ENCODE measurements around the gene SNX6.
"Not testable (repeated sequence)": the region's sequence is repeated elsewhere in the genome, so short reads cannot be mapped to it uniquely, and the experiment has no call there.

The SNX6 gene

DNA sequence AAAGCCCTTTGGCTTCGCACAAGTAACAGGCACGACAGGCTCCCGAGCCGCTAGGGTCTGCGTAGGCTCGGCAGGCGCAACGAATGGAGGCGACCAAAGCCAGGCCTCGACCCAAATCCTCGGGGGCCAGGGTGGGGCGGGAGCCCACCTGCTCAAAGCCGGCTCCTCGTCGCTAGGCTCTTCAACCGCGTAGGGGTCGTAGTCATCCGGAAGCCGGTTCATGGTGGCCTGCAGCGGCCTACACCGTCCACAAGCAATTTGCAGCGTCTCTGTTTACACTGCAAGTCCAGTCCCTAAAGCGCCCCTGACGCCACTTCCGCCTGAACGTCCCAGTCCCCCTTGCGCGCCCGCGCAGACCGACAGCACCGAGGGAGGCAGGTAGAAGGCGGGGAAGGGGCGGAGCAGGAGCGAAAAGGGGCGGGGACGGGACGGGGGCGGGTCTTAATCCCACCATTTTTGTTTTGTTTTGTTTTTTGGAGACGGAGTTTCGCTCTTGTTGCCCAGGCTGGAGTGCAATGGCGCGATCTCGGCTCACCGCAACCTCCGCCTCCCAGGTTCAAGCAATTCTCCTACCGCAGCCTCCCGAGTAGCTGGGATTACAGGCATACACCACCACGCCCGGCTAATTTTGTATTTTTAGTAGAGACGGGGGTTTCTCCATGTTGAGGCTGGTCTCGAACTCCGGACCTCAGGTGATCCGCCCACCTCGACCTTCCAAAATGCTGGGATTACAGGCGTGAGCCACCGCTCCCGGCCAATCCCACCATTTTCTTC, 90.4 kb downstream of the SNX6 start, which contains the start of gene EAPP:
Gene EAPP, minus strand, starts transcription at position 295 of the 774 bp plus-strand sequence. Its CDS starts 73 bp downstream, at position 222.
- TF ChIP-seq, protein P1, sequence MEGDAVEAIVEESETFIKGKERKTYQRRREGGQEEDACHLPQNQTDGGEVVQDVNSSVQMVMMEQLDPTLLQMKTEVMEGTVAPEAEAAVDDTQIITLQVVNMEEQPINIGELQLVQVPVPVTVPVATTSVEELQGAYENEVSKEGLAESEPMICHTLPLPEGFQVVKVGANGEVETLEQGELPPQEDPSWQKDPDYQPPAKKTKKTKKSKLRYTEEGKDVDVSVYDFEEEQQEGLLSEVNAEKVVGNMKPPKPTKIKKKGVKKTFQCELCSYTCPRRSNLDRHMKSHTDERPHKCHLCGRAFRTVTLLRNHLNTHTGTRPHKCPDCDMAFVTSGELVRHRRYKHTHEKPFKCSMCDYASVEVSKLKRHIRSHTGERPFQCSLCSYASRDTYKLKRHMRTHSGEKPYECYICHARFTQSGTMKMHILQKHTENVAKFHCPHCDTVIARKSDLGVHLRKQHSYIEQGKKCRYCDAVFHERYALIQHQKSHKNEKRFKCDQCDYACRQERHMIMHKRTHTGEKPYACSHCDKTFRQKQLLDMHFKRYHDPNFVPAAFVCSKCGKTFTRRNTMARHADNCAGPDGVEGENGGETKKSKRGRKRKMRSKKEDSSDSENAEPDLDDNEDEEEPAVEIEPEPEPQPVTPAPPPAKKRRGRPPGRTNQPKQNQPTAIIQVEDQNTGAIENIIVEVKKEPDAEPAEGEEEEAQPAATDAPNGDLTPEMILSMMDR (IDR thresholded peaks at IDR 0.05; ENCODE audit: extremely low read depth, missing control alignments) = no peak
- DNase-seq (ENCODE audit: low spot score) = peak; percentile 94

DNA sequence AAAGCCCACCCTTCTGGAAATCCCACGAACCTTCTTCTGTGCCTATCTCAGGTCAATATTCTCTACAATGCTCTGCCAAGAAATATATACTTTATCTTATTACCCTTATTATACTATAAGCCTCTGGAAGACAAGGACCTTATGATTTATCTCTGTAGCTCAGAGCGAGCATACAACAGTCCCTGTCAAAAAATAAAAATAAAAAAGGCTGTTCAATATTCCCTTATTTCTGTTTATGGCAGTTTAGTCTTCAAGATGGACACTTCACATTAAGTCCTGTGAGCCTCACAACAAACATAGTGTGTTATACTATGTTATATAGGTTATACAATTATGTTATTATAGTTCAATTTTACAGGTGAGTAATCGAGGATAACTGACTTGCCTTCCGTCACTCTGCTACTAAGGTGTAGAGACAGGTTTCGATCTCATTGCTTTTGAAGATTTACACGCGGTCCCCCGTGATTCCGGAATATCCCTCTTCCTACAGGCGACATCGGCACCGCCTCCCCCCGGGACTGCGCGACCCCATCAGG, 91.0 kb downstream of the SNX6 start:
- TF ChIP-seq, protein P1 (IDR thresholded peaks at IDR 0.05; ENCODE audit: extremely low read depth, missing control alignments) = no peak
- no peak for DNase-seq (ENCODE audit: low spot score)

DNA sequence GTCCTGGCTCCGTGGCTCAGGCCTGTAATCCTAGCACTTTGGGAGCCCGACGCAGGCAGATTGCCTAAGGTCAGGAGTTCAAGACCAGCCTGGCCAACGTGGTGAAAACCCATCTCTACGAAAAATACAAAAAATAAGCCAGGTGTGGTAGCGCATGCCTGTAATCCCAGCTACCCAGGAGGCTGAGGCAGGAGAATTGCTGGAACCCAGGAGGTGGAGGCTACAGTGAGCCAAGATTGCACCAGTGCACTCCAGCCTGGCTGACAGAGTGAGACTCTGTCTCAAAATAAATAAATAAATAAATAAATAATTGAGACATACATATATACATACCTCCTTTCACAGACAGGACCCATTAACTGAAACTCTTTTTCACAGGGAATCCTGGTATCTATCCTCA, 91.9 kb downstream of the SNX6 start:
- DNase-seq (ENCODE audit: low spot score) = not testable (repeated sequence)

DNA sequence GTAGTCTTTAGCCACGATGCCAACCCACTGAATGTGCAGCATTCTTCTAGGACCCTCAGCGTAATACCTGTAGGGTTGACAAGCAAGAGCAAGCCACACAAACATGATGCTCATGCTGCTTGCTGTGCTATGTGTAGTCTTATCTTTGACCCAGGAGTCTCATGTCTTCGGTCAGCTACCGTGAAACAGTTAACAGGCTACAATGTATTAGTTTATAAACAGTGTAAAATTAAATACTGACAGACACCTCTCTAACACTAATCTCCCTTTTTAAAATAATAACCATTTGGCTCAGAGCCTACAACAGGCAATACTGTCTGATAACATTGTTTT, 92.3 kb downstream of the SNX6 start:
- DNase-seq (ENCODE audit: low spot score) = no peak
- TF ChIP-seq, protein P1 (IDR thresholded peaks at IDR 0.05; ENCODE audit: extremely low read depth, missing control alignments) = no peak

DNA sequence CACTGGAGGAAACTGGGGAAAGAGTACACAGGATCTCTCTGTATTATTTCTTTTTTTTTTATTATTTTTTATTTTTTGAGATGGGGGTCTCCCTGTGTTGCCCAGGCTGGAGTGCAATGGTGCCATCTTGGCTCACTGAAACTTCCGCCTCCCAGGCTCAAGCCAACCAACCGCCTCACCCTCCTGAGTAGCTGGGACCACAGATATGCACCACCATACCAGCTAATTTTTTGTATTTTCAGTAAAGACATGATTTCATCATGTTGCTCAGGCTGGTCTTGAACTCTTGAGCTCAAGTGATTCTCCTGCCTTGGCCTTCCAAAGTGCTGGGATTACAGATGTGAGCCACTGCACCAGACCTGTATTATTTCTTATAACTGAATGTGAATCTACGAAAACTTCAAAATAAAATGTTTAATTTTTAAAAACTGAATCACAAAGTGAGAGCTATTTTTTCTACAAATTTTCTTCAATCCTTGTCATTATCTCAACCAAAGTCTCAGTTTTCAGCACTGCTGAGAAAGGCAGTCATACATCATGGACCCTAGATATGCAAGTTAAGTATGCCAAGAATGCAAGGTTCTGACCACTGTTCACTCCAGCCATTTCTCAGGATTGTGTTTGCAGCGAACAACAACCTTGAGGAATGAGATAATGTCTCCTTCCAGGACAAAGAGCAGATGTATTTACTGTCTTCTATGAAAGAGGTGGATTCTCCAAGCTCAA, 92.8 kb downstream of the SNX6 start:
- TF ChIP-seq, protein P1 (IDR thresholded peaks at IDR 0.05; ENCODE audit: extremely low read depth, missing control alignments) = no peak

DNA sequence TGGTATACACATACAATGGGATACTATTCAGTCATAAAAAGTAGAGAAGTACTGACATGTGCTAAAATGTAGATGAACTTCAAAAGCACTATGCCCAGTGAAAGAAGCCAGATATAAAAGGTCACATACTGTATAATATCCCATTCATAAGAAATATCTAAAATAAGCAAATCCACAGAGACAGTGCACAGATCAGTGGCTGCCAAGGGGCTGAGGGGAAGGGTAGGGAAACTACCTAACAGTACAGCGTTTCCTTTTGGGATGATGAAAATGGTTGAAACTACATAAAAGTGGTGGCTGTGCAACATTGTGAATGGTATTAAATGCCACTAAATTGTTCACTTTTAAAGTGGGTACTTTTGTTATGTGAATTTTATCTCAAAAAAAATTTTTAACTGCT, 102.4 kb downstream of the SNX6 start:
- TF ChIP-seq, protein P1 (IDR thresholded peaks at IDR 0.05; ENCODE audit: extremely low read depth, missing control alignments) = no peak
- DNase-seq (ENCODE audit: low spot score) = no peak

More for the DNA sequence above, 92.8 kb downstream of the SNX6 start:
- no peak for DNase-seq (ENCODE audit: low spot score)

DNA sequence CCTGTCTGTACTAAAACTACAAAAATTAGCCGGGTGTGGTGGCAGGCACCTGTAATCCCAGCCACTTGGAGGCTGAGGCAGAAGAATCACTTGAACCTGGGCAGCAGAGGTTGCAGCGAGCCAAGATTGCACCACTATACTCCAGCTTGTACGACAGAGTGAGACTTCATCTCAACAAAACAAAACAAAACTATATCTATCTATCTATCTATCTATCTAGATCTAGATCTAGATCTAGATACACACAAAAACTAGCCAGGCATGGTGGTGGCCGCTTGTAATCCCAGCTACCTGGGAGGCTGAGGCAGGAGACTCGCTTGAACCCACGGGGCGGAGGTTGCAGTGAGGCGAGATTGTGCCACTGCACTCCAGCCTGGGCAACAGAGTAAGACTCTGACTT, 105.7 kb downstream of the SNX6 start:
- DNase-seq (ENCODE audit: low spot score) = not testable (repeated sequence)

DNA sequence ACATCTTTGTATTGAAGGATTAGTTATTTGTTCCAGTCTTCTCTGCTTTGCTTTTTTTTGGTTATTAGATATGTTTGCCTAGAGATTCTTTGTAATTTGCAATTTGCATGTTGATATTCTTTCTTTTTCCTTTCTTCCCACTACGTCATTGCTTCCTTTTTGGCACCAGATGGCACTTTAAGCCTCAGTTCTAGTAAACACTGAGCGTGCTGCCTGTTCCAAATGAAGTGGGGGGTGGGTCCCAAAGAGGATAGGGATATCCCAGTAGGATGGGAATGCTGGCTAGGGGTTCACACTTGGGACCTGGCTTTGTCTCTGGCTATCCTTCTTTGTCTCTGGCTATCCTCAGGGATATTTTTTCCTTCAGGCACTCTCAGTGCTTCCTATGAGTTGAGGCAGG, 107.5 kb downstream of the SNX6 start:
- no peak for DNase-seq (ENCODE audit: low spot score)
- TF ChIP-seq, protein P1 (IDR thresholded peaks at IDR 0.05; ENCODE audit: extremely low read depth, missing control alignments) = no peak

DNA sequence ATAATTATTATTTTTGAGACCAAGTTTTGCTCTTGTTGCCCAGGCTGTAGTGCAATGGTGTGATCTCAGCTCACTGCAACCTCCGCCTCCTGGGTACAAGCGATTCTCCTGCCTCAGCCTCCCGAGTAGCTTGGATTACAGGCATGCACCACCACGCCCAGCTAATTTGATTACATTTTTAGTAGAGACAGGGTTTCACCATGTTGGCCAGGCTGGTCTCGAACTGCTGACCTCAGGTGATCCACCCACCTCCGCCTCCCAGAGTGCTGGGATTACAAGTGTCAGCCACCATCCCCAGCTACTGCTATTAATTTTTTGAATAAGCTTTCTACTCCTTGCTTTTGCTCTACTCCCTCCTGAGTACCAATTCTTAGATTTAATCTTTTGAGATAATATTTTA, 108.9 kb downstream of the SNX6 start:
- not testable (repeated sequence) for DNase-seq (ENCODE audit: low spot score)

DNA sequence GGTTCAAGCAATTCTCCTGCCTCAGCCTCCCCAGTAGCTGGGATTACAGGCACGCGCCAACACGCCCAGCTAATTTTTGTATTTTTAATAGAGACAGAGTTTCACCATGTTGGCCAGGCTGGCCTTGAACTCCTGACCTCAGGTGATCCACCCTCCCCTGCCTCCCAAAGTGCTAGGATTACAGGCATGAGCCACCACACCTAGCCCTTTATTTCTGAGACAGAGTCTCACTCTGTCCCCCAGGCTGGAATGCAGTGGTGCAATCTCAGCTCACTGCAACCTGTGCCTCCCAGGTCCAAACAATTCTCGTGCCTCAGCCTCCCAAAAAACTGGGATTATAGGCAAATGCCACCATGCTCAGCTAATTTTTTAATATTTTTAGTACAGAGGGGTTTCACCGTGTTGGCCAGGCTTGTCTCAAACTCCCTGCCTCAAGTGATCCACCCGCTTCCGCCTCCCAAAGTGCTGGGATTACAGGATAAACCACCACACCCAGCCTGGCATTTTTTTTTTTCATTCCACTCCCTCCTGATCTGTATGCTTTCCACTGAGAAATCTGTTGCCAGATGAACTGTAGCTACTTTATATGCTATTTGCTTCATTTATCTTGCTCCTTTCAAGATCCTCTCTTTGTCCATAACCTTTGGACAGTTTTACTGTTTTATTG, 109.5 kb downstream of the SNX6 start:
- not testable (repeated sequence) for DNase-seq (ENCODE audit: low spot score)
